Measurements from ENCODE around the gene ARMH4.

ARMH4 gene

GRCh38 chr14:58107041-58107440, 45.0 kb downstream of the ARMH4 start:
- DNase-seq (ENCODE audit: low read depth, low spot score), result no peak
- in situ Hi-C loops (cut with HindIII; ENCODE audit: low sequenced_read_pairs), result no loop called here
- H3K4me3 ChIP-seq (ENCODE audit: low read depth, low read length), result no peak overlapping the region
- TF ChIP-seq CTCF (IDR thresholded peaks at IDR 0.05; ENCODE audit: low read depth, low read length), result no peak

DNA sequence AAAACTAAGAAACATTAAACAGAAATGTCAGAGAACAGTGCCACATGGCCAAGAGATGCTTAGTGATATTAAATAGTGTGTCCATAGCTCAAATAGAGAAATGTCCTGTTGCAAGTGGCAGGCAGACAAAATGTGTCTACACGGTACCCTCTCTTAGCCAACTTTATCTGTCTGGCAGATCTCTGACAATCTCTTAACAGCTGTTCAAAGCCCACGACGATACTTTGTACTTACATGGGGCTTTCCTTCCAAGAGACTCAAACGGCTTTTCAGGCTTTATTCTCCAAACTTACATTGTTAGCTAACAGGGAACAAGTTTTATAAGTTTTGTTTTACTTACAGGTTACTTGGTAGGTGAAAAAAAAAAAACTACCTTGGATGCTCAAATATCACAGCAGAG, 45.6 kb downstream of the ARMH4 start:
- no peak for TF ChIP-seq CTCF (IDR thresholded peaks at IDR 0.05; ENCODE audit: low read depth, low read length)

GRCh38 chr14:58104808-58105207, 47.2 kb downstream of the ARMH4 start:
- H3K4me3 ChIP-seq (ENCODE audit: low read depth, low read length), result no peak overlapping the region
- peak; percentile 77 for DNase-seq (ENCODE audit: low read depth, low spot score)
- in situ Hi-C loops (cut with HindIII; ENCODE audit: low sequenced_read_pairs), result no loop called here
- no peak for TF ChIP-seq CTCF (IDR thresholded peaks at IDR 0.05; ENCODE audit: low read depth, low read length)

More for the DNA sequence above, 45.6 kb downstream of the ARMH4 start:
- no peak for DNase-seq (ENCODE audit: low read depth, low spot score)
- in situ Hi-C loops (cut with HindIII; ENCODE audit: low sequenced_read_pairs), result no loop called here
- H3K4me3 ChIP-seq (ENCODE audit: low read depth, low read length), result no peak overlapping the region

DNA sequence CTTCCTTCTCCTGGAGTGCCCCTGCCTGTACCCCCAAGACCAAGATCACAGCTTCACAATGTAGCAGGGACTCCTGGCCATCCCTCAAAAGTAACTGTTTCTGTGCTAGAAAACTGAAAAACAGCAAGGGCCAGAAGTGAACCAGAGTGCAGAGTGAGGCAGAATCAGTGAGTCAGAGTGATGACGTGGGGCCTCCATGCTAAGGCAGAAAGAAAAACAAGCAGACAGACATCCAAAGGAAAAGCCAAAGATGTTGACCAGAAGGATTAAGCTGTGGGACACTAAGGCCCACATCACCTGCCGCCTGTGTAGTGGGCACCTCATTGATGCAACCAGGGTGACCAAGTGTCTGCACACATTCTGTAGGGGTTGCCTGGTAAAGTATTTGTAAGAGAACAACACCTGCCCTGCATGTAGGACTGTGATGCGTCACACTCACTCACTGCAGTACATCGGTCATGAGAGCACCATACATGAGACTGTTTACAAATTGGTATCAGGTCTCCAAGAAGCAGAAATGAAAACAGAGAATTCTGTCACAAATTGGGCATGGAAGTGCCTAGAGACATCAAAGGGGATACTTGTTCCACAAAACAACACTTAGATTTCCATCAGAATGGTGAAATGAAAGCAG, 51.2 kb downstream of the ARMH4 start:
- in situ Hi-C loops (cut with HindIII; ENCODE audit: low sequenced_read_pairs), result no loop called here
- H3K4me3 ChIP-seq (ENCODE audit: low read depth, low read length), result no peak overlapping the region
- no peak for TF ChIP-seq CTCF (IDR thresholded peaks at IDR 0.05; ENCODE audit: low read depth, low read length)
- peak; percentile 80 for DNase-seq (ENCODE audit: low read depth, low spot score)

GRCh38 chr14:58099682-58100081, 52.3 kb downstream of the ARMH4 start:
- in situ Hi-C loops (cut with HindIII; ENCODE audit: low sequenced_read_pairs), result no loop called here
- H3K4me3 ChIP-seq (ENCODE audit: low read depth, low read length), result no peak overlapping the region
- no peak for DNase-seq (ENCODE audit: low read depth, low spot score)
- no peak for TF ChIP-seq CTCF (IDR thresholded peaks at IDR 0.05; ENCODE audit: low read depth, low read length)

GRCh38 chr14:58098507-58098906, 53.5 kb downstream of the ARMH4 start:
- TF ChIP-seq CTCF (IDR thresholded peaks at IDR 0.05; ENCODE audit: low read depth, low read length), result no peak
- DNase-seq (ENCODE audit: low read depth, low spot score), result no peak
- in situ Hi-C loops (cut with HindIII; ENCODE audit: low sequenced_read_pairs), result no loop called here
- no peak overlapping the region for H3K4me3 ChIP-seq (ENCODE audit: low read depth, low read length)
